ENCODE data around the gene KCNIP3. TPM values are rescaled to one million over a fixed set of nuclear protein-coding genes. Genes with fewer than 3 reads are reported as not detected.

The KCNIP3 gene
- total RNA-seq, 2 donors from 2014 or later, result 12.5 to 22.1 TPM

Other genes starting within 250 kb of the KCNIP3 start
- gene MRPS5, start 175.5 kb upstream of the KCNIP3 start, total RNA-seq, result 10 to 100 TPM; 35.3 to 44.8 TPM
- gene ZNF514, start 137.5 kb upstream of the KCNIP3 start, total RNA-seq, result 10 to 100 TPM; 13.3 to 22.3 TPM
- gene ZNF2, start 131.5 kb upstream of the KCNIP3 start, total RNA-seq, result 1 to 10 TPM; 2.0 to 2.3 TPM
- gene ZNF892, start 89.8 kb upstream of the KCNIP3 start, total RNA-seq, result 10 to 100 TPM in 1 of 2 donors, 1 to 10 TPM in 1; 7.6 to 22.9 TPM
- gene PROM2, start 22.9 kb upstream of the KCNIP3 start, total RNA-seq, result 10 to 100 TPM in 1 of 2 donors, 1 to 10 TPM in 1; 3.5 to 10.0 TPM
- 10 to 100 TPM; 11.7 to 23.6 TPM for gene FAHD2A, start 105.4 kb downstream of the KCNIP3 start, total RNA-seq
- gene TRIM43B, start 187.4 kb downstream of the KCNIP3 start, total RNA-seq, result not detected

Measured in thoracic aorta (tissue), 2 donors.